ENCODE results near the gene RETREG3. TPM values are rescaled to one million over a fixed set of nuclear protein-coding genes. Genes with fewer than 3 reads are reported as not detected.

The RETREG3 gene
- total and polyA plus RNA-seq, 2 donors (not counting 1 experiment from before 2014, with no cell fraction given): 37.5 to 67.0 TPM

DNA sequence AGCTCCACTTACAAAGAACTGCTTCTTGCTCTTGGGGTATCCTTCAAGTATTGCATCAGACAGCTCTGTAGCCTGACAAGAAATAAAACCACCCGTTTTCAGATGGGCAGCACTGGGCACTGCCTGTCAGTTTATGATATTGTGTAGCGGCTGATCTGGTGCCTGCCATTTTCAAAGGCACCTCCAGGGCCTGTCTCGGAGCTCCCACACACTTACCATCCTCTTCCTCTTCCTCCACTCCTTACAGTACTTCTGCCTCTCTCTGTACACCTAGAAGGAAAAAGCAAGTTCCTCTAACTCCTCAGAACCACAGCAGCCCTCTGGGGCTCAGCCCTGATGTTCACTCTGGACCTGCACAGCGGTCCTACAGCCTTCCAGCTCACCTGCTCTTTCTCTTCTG lies 36.1 kb downstream of the RETREG3 start:
- Histone ChIP-seq H3K4me3 (replicated peaks in 1 of 4; ENCODE audit: control extremely low read depth in 1 of 4, insufficient read depth in 1 of 4, low read depth in 3 of 4, low read length in 4 of 4) (no peak overlapping the region), H4K20me1 (ENCODE audit: control insufficient read depth, extremely low read depth, insufficient read depth, low read length) (no peaks in the 10 kb centered on the region), H2AFZ (ENCODE audit: low read length) (no peak overlapping the region), H3K4me1 (ENCODE audit: control insufficient read depth, extremely low read depth, insufficient read depth, low read length) (peaks cover 4% of the 10 kb centered on the region), H3K9ac (ENCODE audit: insufficient read depth, low read length) (no peak overlapping the region), H3K9me3 (ENCODE audit: control insufficient read depth, insufficient read depth, low read depth, low read length) (no peaks in the 10 kb centered on the region), H3K4me2 (ENCODE audit: extremely low read depth, insufficient read depth, low read length) (no peak overlapping the region), H3K27ac (ENCODE audit: insufficient read depth, low read length) (no peak overlapping the region), H3K27me3 (ENCODE audit: control insufficient read depth, insufficient read depth, low read length) (no peaks in the 10 kb centered on the region), H3K36me3 (ENCODE audit: control insufficient read depth, insufficient read depth, low read length) (peaks cover 33% of the 10 kb centered on the region), H3K79me2 (ENCODE audit: control insufficient read depth, insufficient read depth, low read length) (peaks cover 41% of the 10 kb centered on the region)
- DNase-seq (ENCODE audit: low read depth in 2 of 2): no peak
- no peak for TF ChIP-seq EZH2 (IDR thresholded peaks at IDR 0.05; ENCODE audit: low read length, missing control alignments)
- TF ChIP-seq, protein P1, sequence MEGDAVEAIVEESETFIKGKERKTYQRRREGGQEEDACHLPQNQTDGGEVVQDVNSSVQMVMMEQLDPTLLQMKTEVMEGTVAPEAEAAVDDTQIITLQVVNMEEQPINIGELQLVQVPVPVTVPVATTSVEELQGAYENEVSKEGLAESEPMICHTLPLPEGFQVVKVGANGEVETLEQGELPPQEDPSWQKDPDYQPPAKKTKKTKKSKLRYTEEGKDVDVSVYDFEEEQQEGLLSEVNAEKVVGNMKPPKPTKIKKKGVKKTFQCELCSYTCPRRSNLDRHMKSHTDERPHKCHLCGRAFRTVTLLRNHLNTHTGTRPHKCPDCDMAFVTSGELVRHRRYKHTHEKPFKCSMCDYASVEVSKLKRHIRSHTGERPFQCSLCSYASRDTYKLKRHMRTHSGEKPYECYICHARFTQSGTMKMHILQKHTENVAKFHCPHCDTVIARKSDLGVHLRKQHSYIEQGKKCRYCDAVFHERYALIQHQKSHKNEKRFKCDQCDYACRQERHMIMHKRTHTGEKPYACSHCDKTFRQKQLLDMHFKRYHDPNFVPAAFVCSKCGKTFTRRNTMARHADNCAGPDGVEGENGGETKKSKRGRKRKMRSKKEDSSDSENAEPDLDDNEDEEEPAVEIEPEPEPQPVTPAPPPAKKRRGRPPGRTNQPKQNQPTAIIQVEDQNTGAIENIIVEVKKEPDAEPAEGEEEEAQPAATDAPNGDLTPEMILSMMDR (conservative IDR thresholded peaks at IDR 0.05 in 1 of 2, IDR thresholded peaks at IDR 0.05 in 1 of 2; ENCODE audit: low read depth in 1 of 2, low read length in 2 of 2): no peak

DNA sequence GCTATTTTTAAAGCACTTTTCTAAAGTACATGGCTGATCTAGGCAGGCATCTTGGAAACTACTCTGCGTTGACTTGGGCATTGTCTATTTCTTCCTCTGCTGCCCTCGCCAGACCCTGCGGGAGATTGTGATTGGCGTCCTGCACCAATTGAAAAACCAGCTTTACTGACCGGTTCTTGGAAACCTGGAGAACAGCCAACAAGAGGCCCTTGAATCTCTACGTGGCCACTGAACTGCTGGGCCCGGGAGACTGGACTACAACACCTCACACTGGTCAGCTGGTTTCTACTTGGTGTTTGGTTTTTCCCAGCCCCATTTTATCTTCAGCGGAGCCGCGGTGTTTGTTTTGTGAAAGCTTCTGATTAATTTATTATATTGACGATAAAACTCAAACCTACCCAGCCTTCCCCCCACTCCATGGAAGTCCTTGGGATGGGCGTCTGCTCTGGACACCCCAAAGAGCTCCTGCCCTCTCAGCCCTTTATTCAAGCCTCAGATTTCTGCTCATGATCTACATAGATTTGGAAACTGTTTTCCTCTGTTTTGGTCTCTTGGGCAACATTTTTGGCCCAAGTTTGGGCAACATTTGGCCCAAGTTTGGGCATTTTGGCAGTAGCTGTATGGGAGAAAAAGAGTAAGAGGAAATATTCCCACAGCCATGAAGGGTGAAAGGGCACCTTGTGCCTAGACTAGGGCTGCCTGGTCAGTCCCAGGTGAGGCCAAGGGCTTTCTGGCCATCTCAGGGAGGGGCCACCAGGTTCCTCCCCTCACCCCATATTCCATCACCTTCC lies 37.5 kb downstream of the RETREG3 start:
- peaks cover 4% of the 10 kb centered on the region for H3K4me1 ChIP-seq (ENCODE audit: control insufficient read depth, extremely low read depth, insufficient read depth, low read length)
- TF ChIP-seq, protein P1 (conservative IDR thresholded peaks at IDR 0.05 in 1 of 2, IDR thresholded peaks at IDR 0.05 in 1 of 2; ENCODE audit: low read depth in 1 of 2, low read length in 2 of 2): no peak
- TF ChIP-seq EZH2 (IDR thresholded peaks at IDR 0.05; ENCODE audit: low read length, missing control alignments): no peak
- no peak overlapping the region for H2AFZ ChIP-seq (ENCODE audit: low read length)
- H3K27ac ChIP-seq (ENCODE audit: insufficient read depth, low read length): peak overlapping the region; percentile 9
- no peak overlapping the region for H3K9ac ChIP-seq (ENCODE audit: insufficient read depth, low read length)
- no peak for DNase-seq (ENCODE audit: low read depth in 2 of 2)
- H3K27me3 ChIP-seq (ENCODE audit: control insufficient read depth, insufficient read depth, low read length): no peaks in the 10 kb centered on the region
- H3K36me3 ChIP-seq (ENCODE audit: control insufficient read depth, insufficient read depth, low read length): peaks cover 35% of the 10 kb centered on the region
- H3K79me2 ChIP-seq (ENCODE audit: control insufficient read depth, insufficient read depth, low read length): peaks cover 42% of the 10 kb centered on the region
- no peaks in the 10 kb centered on the region for H4K20me1 ChIP-seq (ENCODE audit: control insufficient read depth, extremely low read depth, insufficient read depth, low read length)
- no peak overlapping the region for H3K4me2 ChIP-seq (ENCODE audit: extremely low read depth, insufficient read depth, low read length)
- H3K9me3 ChIP-seq (ENCODE audit: control insufficient read depth, insufficient read depth, low read depth, low read length): no peaks in the 10 kb centered on the region
- H3K4me3 ChIP-seq (replicated peaks in 1 of 4; ENCODE audit: control extremely low read depth in 1 of 4, insufficient read depth in 1 of 4, low read depth in 3 of 4, low read length in 4 of 4): no peak overlapping the region

DNA sequence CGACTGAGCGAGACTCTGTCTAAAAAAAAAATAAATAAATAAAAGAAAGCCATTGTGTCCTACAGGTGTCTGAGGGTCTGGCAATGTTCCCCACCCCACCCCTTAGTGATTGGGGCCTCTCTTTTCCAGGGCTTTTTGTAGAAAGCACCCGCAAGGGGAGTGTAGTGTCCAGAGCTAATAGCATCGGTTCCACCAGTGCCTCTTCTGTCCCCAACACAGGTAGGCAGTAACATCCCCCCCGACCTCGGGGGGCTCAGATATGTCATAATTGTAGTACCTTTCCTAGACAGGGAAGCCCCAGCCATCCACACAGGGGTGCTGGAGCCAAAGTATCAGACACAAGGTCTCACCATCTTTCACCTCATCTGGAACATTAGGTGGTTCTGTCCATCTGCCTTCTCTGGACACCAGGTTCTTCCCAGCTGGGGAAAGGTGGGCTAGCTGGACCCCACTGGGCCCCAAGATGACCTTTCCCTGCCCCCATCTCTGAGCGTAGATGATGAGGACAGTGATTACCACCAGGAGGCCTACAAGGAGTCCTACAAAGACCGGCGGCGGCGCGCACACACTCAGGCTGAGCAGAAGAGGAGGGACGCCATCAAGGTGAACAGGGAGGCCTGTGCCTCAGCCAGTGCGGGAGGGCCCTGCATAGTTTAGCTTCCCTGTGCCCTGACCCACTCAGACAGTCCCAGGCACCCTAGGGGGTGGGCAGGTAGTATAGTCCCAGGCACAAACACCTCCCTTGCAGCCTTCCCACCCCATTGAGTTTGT lies 40.6 kb downstream of the RETREG3 start:
- no peak overlapping the region for H2AFZ ChIP-seq (ENCODE audit: low read length)
- TF ChIP-seq, protein P1 (conservative IDR thresholded peaks at IDR 0.05 in 1 of 2, IDR thresholded peaks at IDR 0.05 in 1 of 2; ENCODE audit: low read depth in 1 of 2, low read length in 2 of 2): no peak
- no peak for TF ChIP-seq EZH2 (IDR thresholded peaks at IDR 0.05; ENCODE audit: low read length, missing control alignments)
- H3K9ac ChIP-seq (ENCODE audit: insufficient read depth, low read length): no peak overlapping the region
- no peak overlapping the region for H3K4me2 ChIP-seq (ENCODE audit: extremely low read depth, insufficient read depth, low read length)
- no peaks in the 10 kb centered on the region for H3K27me3 ChIP-seq (ENCODE audit: control insufficient read depth, insufficient read depth, low read length)
- DNase-seq (ENCODE audit: low read depth in 2 of 2): no peak
- peaks cover 36% of the 10 kb centered on the region for H3K79me2 ChIP-seq (ENCODE audit: control insufficient read depth, insufficient read depth, low read length)
- no peaks in the 10 kb centered on the region for H4K20me1 ChIP-seq (ENCODE audit: control insufficient read depth, extremely low read depth, insufficient read depth, low read length)
- no peak overlapping the region for H3K27ac ChIP-seq (ENCODE audit: insufficient read depth, low read length)
- peaks cover 46% of the 10 kb centered on the region for H3K36me3 ChIP-seq (ENCODE audit: control insufficient read depth, insufficient read depth, low read length)
- H3K4me1 ChIP-seq (ENCODE audit: control insufficient read depth, extremely low read depth, insufficient read depth, low read length): peaks cover 9% of the 10 kb centered on the region
- H3K9me3 ChIP-seq (ENCODE audit: control insufficient read depth, insufficient read depth, low read depth, low read length): no peaks in the 10 kb centered on the region
- no peak overlapping the region for H3K4me3 ChIP-seq (replicated peaks in 1 of 4; ENCODE audit: control extremely low read depth in 1 of 4, insufficient read depth in 1 of 4, low read depth in 3 of 4, low read length in 4 of 4)

Measured in fibroblast of lung (primary cell).